ENCODE measurements around the gene LRCOL1. TPM values are rescaled to one million over a fixed set of nuclear protein-coding genes. Genes with fewer than 3 reads are reported as not detected.

Gene LRCOL1
- total and polyA plus RNA-seq, 2 of the 8 experiments (the other 6 are each of a cell fraction or from before 2014, with no cell fraction given), result not detected

GRCh38 chr12:132625731-132626430 is 15.5 kb upstream of the LRCOL1 start:
- no peaks in the 10 kb centered on the region for H3K79me2 ChIP-seq (ENCODE audit: control insufficient read depth in 1 of 2, insufficient read depth in 2 of 2, low read length in 2 of 2)
- H3K27ac ChIP-seq (ENCODE audit: low read depth, low read length), result no peak overlapping the region
- H3K4me3 ChIP-seq (ENCODE audit: extremely low read depth in 1 of 4, insufficient read depth in 2 of 4, low read depth in 3 of 4, low read length in 4 of 4), result no peak overlapping the region
- no peak overlapping the region for H2BK15ac ChIP-seq (ENCODE audit: low read length)
- no peak overlapping the region for H4K5ac ChIP-seq (ENCODE audit: insufficient read length, low read depth, low read length)
- no peaks in the 10 kb centered on the region for H3K23me2 ChIP-seq (ENCODE audit: low read depth, low read length)
- no peak overlapping the region for H2AFZ ChIP-seq (ENCODE audit: low read length)
- no peak overlapping the region for H3K4me2 ChIP-seq (ENCODE audit: insufficient read depth in 1 of 2, low read depth in 2 of 2, low read length in 2 of 2)
- H3K4ac ChIP-seq (replicated peaks; ENCODE audit: insufficient read length, low read depth, low read length), result no peak overlapping the region
- ChIA-PET CTCF (ENCODE audit: partially characterized antibody) (interaction anchor here (0.9 to 2.0 kb wide), 4 partner anchors 8 to 220 kb away, joined by 3 to 6 read pairs (median 5); no protein-coding TSS in a partner anchor), POLR2A (ENCODE audit: partially characterized antibody) (interaction anchor here (0.8 to 0.9 kb wide), 2 partner anchors 15 to 19 kb away, joined by 3 to 5 read pairs; no protein-coding TSS in a partner anchor)
- no peak for DNase-seq (ENCODE audit: low read depth in 1 of 2, low spot score in 2 of 2)
- H2BK5ac ChIP-seq (ENCODE audit: low read depth, low read length), result no peak overlapping the region; the same call in 1 of the 2 replicates
- no peak for FAIRE-seq
- H3K23ac ChIP-seq (ENCODE audit: insufficient read length), result no peak overlapping the region
- no peaks in the 10 kb centered on the region for H3K27me3 ChIP-seq (replicated peaks in 1 of 4; ENCODE audit: control insufficient read depth in 3 of 4, extremely low read depth in 1 of 4, insufficient read depth in 3 of 4, low read length in 3 of 4)
- no peak overlapping the region for H2BK12ac ChIP-seq (ENCODE audit: low read depth, low read length)
- peaks cover 18 to 50% (median 35%) of the 10 kb centered on the region in 4 experiments; a peak in 7 of 8 replicates for H3K36me3 ChIP-seq (ENCODE audit: control insufficient read depth in 2 of 4, insufficient read depth in 4 of 4, low read length in 3 of 4)
- no peak overlapping the region for H2BK120ac ChIP-seq (replicated peaks; ENCODE audit: low read depth, low read length)
- no peaks in the 10 kb centered on the region for H3K9me3 ChIP-seq (ENCODE audit: insufficient read depth in 2 of 2, low read depth in 1 of 2, low read length in 1 of 2)
- no peak overlapping the region for H3K18ac ChIP-seq (ENCODE audit: extremely low read depth, low read length)
- no peak overlapping the region for H4K91ac ChIP-seq (replicated peaks; ENCODE audit: insufficient read length, low read length)
- no peaks in the 10 kb centered on the region; the same call in 1 of the 2 replicates for H3K79me1 ChIP-seq (ENCODE audit: low read depth, low read length)
- no peak overlapping the region for H3K14ac ChIP-seq (ENCODE audit: insufficient read length)
- peaks cover 7 to 12% of the 10 kb centered on the region in 2 experiments for H4K20me1 ChIP-seq (replicated peaks in 1 of 2; ENCODE audit: control insufficient read depth in 1 of 2, insufficient read depth in 2 of 2, low read length in 2 of 2)
- 94% methylated on average over 24 of the region's 24 CpGs; no CpG with 5 or more reads in 1 of the 2 experiments for WGBS, 2 experiments (ENCODE audit: extremely low coverage in 1 of 2, insufficient coverage in 1 of 2, insufficient read length in 1 of 2, insufficient replicate concordance in 2 of 2, low coverage in 1 of 2, low lambda C conversion rate in 2 of 2, missing lambda C conversion rate in 1 of 2)
- H3K56ac ChIP-seq (replicated peaks; ENCODE audit: insufficient read length, low read depth, low read length), result no peak overlapping the region
- no peak overlapping the region for H3K9ac ChIP-seq (replicated peaks in 1 of 4; ENCODE audit: extremely low read depth in 1 of 4, low read depth in 3 of 4, low read length in 3 of 4)
- TF ChIP-seq POU5F1 (IDR thresholded peaks at IDR 0.05; ENCODE audit: low read depth, low read length), result no peak
- TF ChIP-seq GABPA (IDR thresholded peaks at IDR 0.05; ENCODE audit: borderline replicate concordance, insufficient read depth, low read length), result no peak
- TF ChIP-seq E2F6 (IDR thresholded peaks at IDR 0.05), result no peak
- no peak for TF ChIP-seq SP2 (IDR thresholded peaks at IDR 0.05; ENCODE audit: low read length)
- no peak for TF ChIP-seq CHD1 (IDR thresholded peaks at IDR 0.05; ENCODE audit: low read depth, low read length)
- no peak overlapping the region for H2AK5ac ChIP-seq (ENCODE audit: low read depth, low read length)
- H4K8ac ChIP-seq (ENCODE audit: extremely low read depth, insufficient read depth, low read length), result no peak overlapping the region
- no peaks in the 10 kb centered on the region; a peak in 1 of 7 replicates for H3K4me1 ChIP-seq (replicated peaks in 1 of 4; ENCODE audit: control insufficient read depth in 3 of 4, insufficient read depth in 4 of 4, low read length in 3 of 4)
- no peak overlapping the region for H2BK20ac ChIP-seq (ENCODE audit: low read length)

Measured in H1 (cell line).